Measurements from ENCODE around the gene SLC7A14. TPM values are rescaled to one million over a fixed set of nuclear protein-coding genes. Genes with fewer than 3 reads are reported as not detected.

Gene SLC7A14
- total and polyA plus RNA-seq, 2 of the 13 experiments (the other 11 are each of a cell fraction or from before 2014, with no cell fraction given) = not detected

DNA sequence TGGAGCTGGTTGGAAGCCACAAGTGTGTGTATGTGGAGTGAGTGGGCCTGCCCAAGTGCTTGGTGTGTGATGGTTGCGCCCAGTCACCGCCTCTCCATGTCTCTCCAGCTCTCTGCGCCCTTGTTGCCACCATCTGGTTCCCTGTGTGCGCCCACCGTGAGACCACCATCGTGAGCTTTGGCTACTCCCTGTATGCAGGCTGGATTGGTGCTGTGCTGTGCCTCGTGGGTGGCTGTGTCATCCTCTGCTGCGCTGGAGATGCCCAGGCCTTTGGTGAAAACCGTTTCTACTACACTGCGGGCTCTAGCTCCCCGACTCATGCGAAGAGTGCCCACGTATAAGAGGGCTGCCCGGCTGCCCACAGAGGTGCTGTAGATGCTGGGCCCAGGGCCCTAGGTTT lies 153.5 kb downstream of the SLC7A14 start:
- CTCF ChIA-PET (ENCODE audit: low intra/inter-chr PET ratio, low total read pairs) = no interaction called here
- WGBS (ENCODE audit: low lambda C conversion rate) = 94% methylated on average over 10 of the region's 14 CpGs
- H3K27ac ChIP-seq (ENCODE audit: extremely low read length, insufficient read depth, low read length) = no peak overlapping the region
- H2AFZ ChIP-seq (ENCODE audit: low read length) = no peak overlapping the region
- POLR2A ChIA-PET = no interaction called here
- no peak overlapping the region for H3K4me2 ChIP-seq (ENCODE audit: low read depth, low read length)
- no peaks in the 10 kb centered on the region; a peak in 1 of 5 replicates for H3K36me3 ChIP-seq (replicated peaks in 1 of 2; ENCODE audit: control insufficient read depth in 1 of 2, insufficient read depth in 2 of 2, low read length in 2 of 2)
- no peaks in the 10 kb centered on the region for H3K79me2 ChIP-seq (ENCODE audit: insufficient read depth, low read length)
- H3K27me3 ChIP-seq (ENCODE audit: control insufficient read depth in 1 of 2, insufficient read depth in 2 of 2, low read length in 2 of 2) = no peaks in the 10 kb centered on the region
- TF ChIP-seq ZNF713 (CRISPR knock-in tag; IDR thresholded peaks at IDR 0.05) (no peak), ZNF570 (CRISPR knock-in tag; IDR thresholded peaks at IDR 0.05; ENCODE audit: borderline replicate concordance) (no peak), NFE2L1 (CRISPR knock-in tag; IDR thresholded peaks at IDR 0.05; ENCODE audit: borderline replicate concordance) (no peak), MAF1 (CRISPR knock-in tag; IDR thresholded peaks at IDR 0.05; ENCODE audit: borderline replicate concordance) (no peak), REL (CRISPR knock-in tag; conservative IDR thresholded peaks at IDR 0.05) (no peak), TBP (CRISPR knock-in tag; IDR thresholded peaks at IDR 0.05) (no peak), GTF3A (CRISPR knock-in tag; conservative IDR thresholded peaks at IDR 0.05) (no peak), IRF2 (CRISPR knock-in tag; IDR thresholded peaks at IDR 0.05) (no peak), SALL1 (CRISPR knock-in tag; IDR thresholded peaks at IDR 0.05) (no peak), CHD2 (IDR thresholded peaks at IDR 0.05; ENCODE audit: low read depth, low read length) (no peak)
- TF ChIP-seq, protein P1, sequence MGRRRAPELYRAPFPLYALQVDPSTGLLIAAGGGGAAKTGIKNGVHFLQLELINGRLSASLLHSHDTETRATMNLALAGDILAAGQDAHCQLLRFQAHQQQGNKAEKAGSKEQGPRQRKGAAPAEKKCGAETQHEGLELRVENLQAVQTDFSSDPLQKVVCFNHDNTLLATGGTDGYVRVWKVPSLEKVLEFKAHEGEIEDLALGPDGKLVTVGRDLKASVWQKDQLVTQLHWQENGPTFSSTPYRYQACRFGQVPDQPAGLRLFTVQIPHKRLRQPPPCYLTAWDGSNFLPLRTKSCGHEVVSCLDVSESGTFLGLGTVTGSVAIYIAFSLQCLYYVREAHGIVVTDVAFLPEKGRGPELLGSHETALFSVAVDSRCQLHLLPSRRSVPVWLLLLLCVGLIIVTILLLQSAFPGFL (CRISPR knock-in tag; IDR thresholded peaks at IDR 0.05) = no peak
- TF ChIP-seq, protein P2, sequence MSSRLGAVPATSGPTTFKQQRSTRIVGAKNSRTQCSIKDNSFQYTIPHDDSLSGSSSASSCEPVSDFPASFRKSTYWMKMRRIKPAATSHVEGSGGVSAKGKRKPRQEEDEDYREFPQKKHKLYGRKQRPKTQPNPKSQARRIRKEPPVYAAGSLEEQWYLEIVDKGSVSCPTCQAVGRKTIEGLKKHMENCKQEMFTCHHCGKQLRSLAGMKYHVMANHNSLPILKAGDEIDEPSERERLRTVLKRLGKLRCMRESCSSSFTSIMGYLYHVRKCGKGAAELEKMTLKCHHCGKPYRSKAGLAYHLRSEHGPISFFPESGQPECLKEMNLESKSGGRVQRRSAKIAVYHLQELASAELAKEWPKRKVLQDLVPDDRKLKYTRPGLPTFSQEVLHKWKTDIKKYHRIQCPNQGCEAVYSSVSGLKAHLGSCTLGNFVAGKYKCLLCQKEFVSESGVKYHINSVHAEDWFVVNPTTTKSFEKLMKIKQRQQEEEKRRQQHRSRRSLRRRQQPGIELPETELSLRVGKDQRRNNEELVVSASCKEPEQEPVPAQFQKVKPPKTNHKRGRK (CRISPR knock-in tag; IDR thresholded peaks at IDR 0.05) = no peak
- TF ChIP-seq, protein P3, sequence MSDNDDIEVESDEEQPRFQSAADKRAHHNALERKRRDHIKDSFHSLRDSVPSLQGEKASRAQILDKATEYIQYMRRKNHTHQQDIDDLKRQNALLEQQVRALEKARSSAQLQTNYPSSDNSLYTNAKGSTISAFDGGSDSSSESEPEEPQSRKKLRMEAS (IDR thresholded peaks at IDR 0.05) = no peak
- H3K4me3 ChIP-seq (replicated peaks in 1 of 3; ENCODE audit: insufficient read depth in 1 of 3, low read depth in 2 of 3, low read length in 3 of 3) = no peak overlapping the region
- FAIRE-seq (no peak), ATAC-seq (no peak), DNase-seq (ENCODE audit: low spot score) (no peak)
- BruUV-seq (replicated peaks) = no TSS peak
- peaks cover 28% of the 10 kb centered on the region for H3K4me1 ChIP-seq (ENCODE audit: insufficient read depth, low read length)
- H4K20me1 ChIP-seq (ENCODE audit: insufficient read depth, low read length) = no peaks in the 10 kb centered on the region
- intact Hi-C loops (cut with micrococcal nuclease; ENCODE audit: unreplicated experiment) = no loop called here
- in situ Hi-C loops (cut with HindIII; ENCODE audit: extremely low pct_ligation_motif_present, low pct_unique_long_range_greater_than_20kb) = no loop called here
- no peak overlapping the region for H3K9ac ChIP-seq (ENCODE audit: insufficient read depth, low read depth, low read length)
- no peaks in the 10 kb centered on the region for H3K9me3 ChIP-seq (ENCODE audit: low read length)
